Endothelial cell of umbilical vein (primary cell): Measurements from ENCODE around the gene HOXB2. TPM values are rescaled to one million over a fixed set of nuclear protein-coding genes. Genes with fewer than 3 reads are reported as not detected.

ENCODE experiments used
- BruUV-seq: library from RNA; stranded (reverse); fragments of 400-500 nt; replicated peaks from 2 replicates; lab custom pipeline; 2021; lab: Mats Ljungman, UMichigan
- CTCF ChIA-PET: fragments of 300-600, 350-600 bp; sonication (Branson Sonifier 250); formaldehyde crosslinking; loops from one replicate; lab custom pipeline; 2021; ENCODE audit warnings: antibody characterized with exemption, inconsistent platforms; lab: Charles Lee
- POLR2A ChIA-PET: fragments of 300-600, 350-600 bp; sonication (Branson Sonifier 250); formaldehyde crosslinking; loops from one replicate; lab custom pipeline; 2021; ENCODE audit warnings: antibody characterized with exemption, inconsistent platforms; lab: Charles Lee
- DNase-seq: peaks from one replicate; pipeline ENCODE4 v3.0.0-alpha.2; 2011; ENCODE audit warnings: low read depth, low spot score
- FAIRE-seq: peaks from 2 replicates; lab custom pipeline; 2011; peaks lifted over from hg19 to GRCh38; lab: Jason Lieb, UNC
- H2AFZ ChIP-seq: 2 replicates; pipeline ENCODE4 v1.6.0; 2012; ENCODE audit warnings: low read depth, low read length, control low read depth, inconsistent platforms
- H3K27ac ChIP-seq: 2 replicates; pipeline ENCODE4 v1.5.1; 2011; ENCODE audit warnings: low read depth, mild to moderate bottlenecking, control low read depth, low read length, moderate library complexity; ENCODE audit not compliant: insufficient read depth
- H3K27me3 ChIP-seq, 2 experiments: 2 replicates each; pipeline versions ENCODE4 v1.6.0 to v1.6.1; 2011; ENCODE audit warnings: low read length in 2 of 2, mixed read lengths in 1 of 2; ENCODE audit not compliant: control insufficient read depth in 2 of 2, insufficient read depth in 2 of 2
- H3K36me3 ChIP-seq, 2 experiments: 2 replicates in 1 of 2; 3 replicates in 1 of 2; pipeline ENCODE4 v1.5.1; 2011; ENCODE audit warnings: low read length in 2 of 2, mild to moderate bottlenecking in 1 of 2, moderate library complexity in 1 of 2; ENCODE audit not compliant: control insufficient read depth in 2 of 2, insufficient read depth in 2 of 2; ENCODE audit errors: extremely low read depth in 1 of 2
- H3K4me1 ChIP-seq: 3 replicates; pipeline ENCODE4 v1.5.1; 2011; ENCODE audit warnings: mild to moderate bottlenecking, low read length; ENCODE audit not compliant: control insufficient read depth, insufficient read depth; ENCODE audit errors: extremely low read depth
- H3K4me2 ChIP-seq: 2 replicates; pipeline ENCODE4 v1.6.1; 2011; ENCODE audit warnings: low read length, control low read depth, mixed read lengths; ENCODE audit not compliant: insufficient read depth
- H3K4me3 ChIP-seq, 3 experiments: fragments of 200-600 bp in 1 of 3; sonication (generic), shearing (Covaris generic) in 1 of 3; replicated peaks in 1 of 3; 2 replicates each; pipeline ENCODE4 v1.5.1; 2011 to 2016; ENCODE audit warnings: control low read depth in 3 of 3, low read length in 3 of 3, mild to moderate bottlenecking in 2 of 3, inconsistent platforms in 1 of 3, low read depth in 1 of 3, moderate library complexity in 1 of 3; ENCODE audit not compliant: insufficient read depth in 1 of 3
- H3K79me2 ChIP-seq: 2 replicates; pipeline ENCODE4 v1.6.0; 2012; ENCODE audit warnings: low read length, inconsistent platforms; ENCODE audit not compliant: control insufficient read depth, insufficient read depth
- H3K9ac ChIP-seq: replicated peaks from 2 replicates; pipeline ENCODE3; 2011; ENCODE audit warnings: low read length, control low read depth; ENCODE audit not compliant: insufficient read depth; ENCODE audit errors: extremely low read depth
- H3K9me1 ChIP-seq: replicated peaks from 3 replicates; pipeline ENCODE4 v1.6.0; 2011; ENCODE audit warnings: mild to moderate bottlenecking, low read length; ENCODE audit not compliant: control insufficient read depth, insufficient read depth; ENCODE audit errors: extremely low read depth
- H3K9me3 ChIP-seq: replicated peaks from 2 replicates; pipeline ENCODE4 v1.5.1; 2012; ENCODE audit warnings: low read length, inconsistent platforms; ENCODE audit not compliant: control insufficient read depth, insufficient read depth
- H4K20me1 ChIP-seq: replicated peaks from 2 replicates; pipeline ENCODE3; 2011; ENCODE audit warnings: mild to moderate bottlenecking, low read length; ENCODE audit not compliant: control insufficient read depth, insufficient read depth; ENCODE audit errors: extremely low read depth
- EZH2 ChIP-seq: IDR thresholded peaks from 2 replicates; pipeline ENCODE4 v1.6.1; 2012; ENCODE audit warnings: borderline replicate concordance, low read depth, mild to moderate bottlenecking, moderate library complexity, low read length, inconsistent platforms; ENCODE audit not compliant: severe bottlenecking
- FOS ChIP-seq: IDR thresholded peaks from 2 replicates; pipeline ENCODE4 v1.6.1; 2011; ENCODE audit warnings: mild to moderate bottlenecking, low read length, moderate library complexity, borderline replicate concordance; ENCODE audit not compliant: insufficient read depth
- GATA2 ChIP-seq: IDR thresholded peaks from 2 replicates; pipeline ENCODE4 v1.7.0; 2011; ENCODE audit warnings: low read depth, mild to moderate bottlenecking, moderate library complexity, mixed read lengths, low read length; ENCODE audit not compliant: insufficient read length, insufficient read depth
- JUN ChIP-seq: IDR thresholded peaks from 2 replicates; pipeline ENCODE4 v1.6.1; 2011; ENCODE audit warnings: borderline replicate concordance, low read depth; ENCODE audit not compliant: insufficient read length, insufficient read depth
- MYC ChIP-seq: IDR thresholded peaks from one replicate; pipeline ENCODE4 v1.6.1; 2011; ENCODE audit warnings: mild to moderate bottlenecking, low read depth, low read length
- POLR2A ChIP-seq: IDR thresholded peaks from 2 replicates; pipeline ENCODE4 v1.6.1; 2012; ENCODE audit warnings: low read depth, mild to moderate bottlenecking, control low read depth, low read length
- POLR2AphosphoS5 ChIP-seq: IDR thresholded peaks from 2 replicates; pipeline ENCODE4 v1.6.1; 2012; ENCODE audit warnings: low read depth, mild to moderate bottlenecking, control low read depth, low read length, moderate library complexity; ENCODE audit not compliant: insufficient read depth
- dilution Hi-C: fragments of 300-500 bp; cut with MboI; formaldehyde crosslinking; loops from one replicate; pipeline ENCODE4 v1.15.0; 2019; ENCODE audit warnings: low sequenced_read_pairs; ENCODE audit not compliant: extremely low pct_ligation_motif_present
- intact Hi-C: fragments of 100-400 bp; cut with micrococcal nuclease; formaldehyde crosslinking; loops from one replicate; pipeline ENCODE4 v1.10.0; 2022
- polyA plus RNA-seq, 4 experiments: library from polyadenylated mRNA; depleted of rRNA in 3 of 4; stranded (reverse) in 3 of 4; unstranded in 1 of 4; fragments of >200 nt; gene quantifications; 2 replicates each; pipeline versions ENCODE4 v1.2.1 to v1.2.3, GENCODE V29; 2011 to 2012; ENCODE audit warnings: missing spikeins in 1 of 4
- total RNA-seq: library from RNA; stranded (reverse); gene quantifications from 2 replicates; pipeline ENCODE4 v1.2.3, GENCODE V29; 2021
- TF ChIP-seq, protein P1 (sequence below): IDR thresholded peaks from 2 replicates; pipeline ENCODE4 v1.6.1; 2011; ENCODE audit not compliant: insufficient read depth, insufficient read length
- TF ChIP-seq, protein P2 (sequence below), 2 donors: IDR thresholded peaks; 1 replicate in 1 of 2; 2 replicates in 1 of 2; pipeline ENCODE4 v1.5.1; 2011; ENCODE audit warnings: low read length in 2 of 2, mild to moderate bottlenecking in 2 of 2, moderate library complexity in 2 of 2, control low read depth in 1 of 2, inconsistent platforms in 1 of 2, low read depth in 1 of 2; ENCODE audit not compliant: insufficient read depth in 1 of 2; ENCODE audit errors: extremely low read depth in 1 of 2

The HOXB2 gene
- total and polyA plus RNA-seq, 2 donors (not counting 3 experiments of a cell fraction or from before 2014, with no cell fraction given): 14.1 to 23.3 TPM

DNA sequence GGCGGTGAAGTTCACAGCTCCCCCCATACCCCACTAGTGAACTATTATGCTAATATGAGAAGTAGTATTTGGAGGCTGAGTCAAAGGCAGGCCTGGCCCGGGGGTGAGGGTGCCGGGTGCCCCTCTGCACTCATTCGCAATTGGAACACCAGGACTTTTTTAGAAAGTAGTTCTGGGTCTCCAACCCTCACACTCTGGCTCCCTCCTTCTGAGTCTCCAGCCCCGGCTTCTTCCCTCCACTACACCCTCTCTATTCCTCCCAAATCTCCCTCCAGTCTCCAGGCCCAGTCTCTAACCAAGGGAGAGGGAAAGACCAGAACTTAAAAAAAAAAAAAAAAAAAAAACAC, 11.3 kb upstream of the HOXB2 start:
- DNase-seq (no peak), FAIRE-seq (no peak)
- H3K27ac ChIP-seq: no peak overlapping the region
- H3K27me3 ChIP-seq: no peaks in the 10 kb centered on the region
- TF ChIP-seq FOS (no peak), JUN (no peak), MYC (no peak)
- dilution Hi-C loops (no loop called here), intact Hi-C loops (loop anchor here (2.0 kb wide), 1 partner anchor 15 kb away; no protein-coding TSS in a partner anchor)
- no peaks in the 10 kb centered on the region for H3K9me1 ChIP-seq
- ChIA-PET POLR2A (interaction anchor here (0.7 to 2.8 kb wide), 5 partner anchors 9 to 188 kb away, joined by 3 to 10 read pairs (median 4); no protein-coding TSS in a partner anchor), CTCF (interaction anchor here (1.0 to 3.7 kb wide), 12 partner anchors 9 to 220 kb away, joined by 3 to 23 read pairs (median 5); partner anchors contain the start of gene HOXB5)
- no TSS peak for BruUV-seq
- H3K4me3 ChIP-seq: peak overlapping the region in 1 of 3 experiments; percentile 31
- H3K9ac ChIP-seq: peak overlapping the region; percentile 32
- H3K4me2 ChIP-seq: peak overlapping the region; percentile 74
- H3K9me3 ChIP-seq: no peaks in the 10 kb centered on the region
- peaks cover 28% of the 10 kb centered on the region for H3K4me1 ChIP-seq
- H3K79me2 ChIP-seq: peaks cover 55% of the 10 kb centered on the region
- peaks cover 3 to 7% of the 10 kb centered on the region in 2 experiments for H3K36me3 ChIP-seq
- no peak overlapping the region for H2AFZ ChIP-seq
- no peaks in the 10 kb centered on the region for H4K20me1 ChIP-seq

DNA sequence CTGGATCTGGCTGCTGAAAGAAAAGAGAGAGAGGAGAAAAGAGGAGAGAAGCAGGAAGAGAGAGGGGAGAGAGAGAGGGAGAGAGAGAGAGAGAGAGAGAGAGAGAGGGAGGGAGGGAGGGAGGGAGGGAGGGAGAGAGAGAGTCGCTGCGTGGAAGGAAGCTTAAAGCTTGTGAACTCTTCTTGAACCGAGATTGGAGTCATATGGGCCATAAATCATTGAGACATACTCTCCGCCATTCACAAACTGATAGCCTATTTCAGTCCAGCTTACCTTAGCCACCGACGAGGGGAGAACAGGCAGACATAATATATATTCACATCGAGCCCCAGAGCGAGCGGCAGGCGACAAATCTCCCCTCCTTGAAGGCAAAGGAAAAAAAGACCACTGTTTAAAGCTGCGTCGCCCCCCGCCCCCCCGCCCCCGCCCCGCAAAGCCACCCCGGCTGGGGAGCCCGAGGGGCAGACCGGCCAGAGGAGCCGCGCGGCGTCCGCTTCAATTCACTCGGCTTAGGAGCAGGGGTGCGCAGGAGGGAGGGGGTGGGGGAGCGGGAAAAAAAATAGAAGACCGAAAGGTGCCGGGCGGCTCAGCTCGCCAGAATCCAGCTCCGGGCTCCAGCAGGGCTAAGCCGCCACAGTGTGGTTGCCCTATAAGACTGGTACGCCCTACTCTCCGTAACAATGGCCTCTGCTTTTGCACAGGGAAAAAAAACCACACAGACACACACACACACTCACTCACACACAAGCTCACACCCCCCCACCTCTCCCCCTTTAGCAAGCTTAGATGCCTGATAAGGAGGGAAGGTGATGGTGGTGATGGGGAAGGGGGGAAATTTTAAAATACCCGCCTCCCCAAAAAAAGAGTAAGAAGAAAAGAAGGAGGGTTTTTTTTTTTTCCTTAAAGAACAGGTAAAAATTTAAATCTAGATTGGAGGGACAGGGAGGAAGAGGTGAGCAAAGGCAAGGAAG, 10.6 kb upstream of the HOXB2 start:
- peaks cover 3 to 10% of the 10 kb centered on the region in 2 experiments for H3K36me3 ChIP-seq
- H3K27ac ChIP-seq: no peak overlapping the region
- peaks cover 28% of the 10 kb centered on the region for H3K4me1 ChIP-seq
- H4K20me1 ChIP-seq: no peaks in the 10 kb centered on the region
- H3K9me3 ChIP-seq: no peaks in the 10 kb centered on the region
- ChIA-PET POLR2A (interaction anchor here (0.8 to 2.8 kb wide), 5 partner anchors 8 to 27 kb away, joined by 3 to 10 read pairs (median 4); no protein-coding TSS in a partner anchor), CTCF (interaction anchor here (0.9 to 3.7 kb wide), 14 partner anchors 8 to 340 kb away, joined by 3 to 23 read pairs (median 4); partner anchors contain the start of gene HOXB5)
- peak overlapping the region; percentile 32 for H3K9ac ChIP-seq
- intact Hi-C loops (loop anchor here (2.0 kb wide), 1 partner anchor 15 kb away; no protein-coding TSS in a partner anchor), dilution Hi-C loops (no loop called here)
- DNase-seq (peak; percentile 89), FAIRE-seq (peak; percentile 95)
- BruUV-seq: no TSS peak
- H3K4me3 ChIP-seq: peak overlapping the region; percentile 13 to 31 (median 14)
- no peaks in the 10 kb centered on the region for H3K27me3 ChIP-seq
- TF ChIP-seq, protein P1, sequence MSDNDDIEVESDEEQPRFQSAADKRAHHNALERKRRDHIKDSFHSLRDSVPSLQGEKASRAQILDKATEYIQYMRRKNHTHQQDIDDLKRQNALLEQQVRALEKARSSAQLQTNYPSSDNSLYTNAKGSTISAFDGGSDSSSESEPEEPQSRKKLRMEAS: no peak
- TF ChIP-seq POLR2A (no peak), FOS (no peak), JUN (no peak), GATA2 (no peak), MYC (no peak), EZH2 (no peak), POLR2AphosphoS5 (no peak)
- TF ChIP-seq, protein P2, sequence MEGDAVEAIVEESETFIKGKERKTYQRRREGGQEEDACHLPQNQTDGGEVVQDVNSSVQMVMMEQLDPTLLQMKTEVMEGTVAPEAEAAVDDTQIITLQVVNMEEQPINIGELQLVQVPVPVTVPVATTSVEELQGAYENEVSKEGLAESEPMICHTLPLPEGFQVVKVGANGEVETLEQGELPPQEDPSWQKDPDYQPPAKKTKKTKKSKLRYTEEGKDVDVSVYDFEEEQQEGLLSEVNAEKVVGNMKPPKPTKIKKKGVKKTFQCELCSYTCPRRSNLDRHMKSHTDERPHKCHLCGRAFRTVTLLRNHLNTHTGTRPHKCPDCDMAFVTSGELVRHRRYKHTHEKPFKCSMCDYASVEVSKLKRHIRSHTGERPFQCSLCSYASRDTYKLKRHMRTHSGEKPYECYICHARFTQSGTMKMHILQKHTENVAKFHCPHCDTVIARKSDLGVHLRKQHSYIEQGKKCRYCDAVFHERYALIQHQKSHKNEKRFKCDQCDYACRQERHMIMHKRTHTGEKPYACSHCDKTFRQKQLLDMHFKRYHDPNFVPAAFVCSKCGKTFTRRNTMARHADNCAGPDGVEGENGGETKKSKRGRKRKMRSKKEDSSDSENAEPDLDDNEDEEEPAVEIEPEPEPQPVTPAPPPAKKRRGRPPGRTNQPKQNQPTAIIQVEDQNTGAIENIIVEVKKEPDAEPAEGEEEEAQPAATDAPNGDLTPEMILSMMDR (IDR thresholded peaks at IDR 0.05; ENCODE audit: extremely low read depth in 1 of 2, insufficient read depth in 1 of 2, low read depth in 1 of 2, low read length in 2 of 2): no peak
- H2AFZ ChIP-seq: no peak overlapping the region
- peaks cover 54% of the 10 kb centered on the region for H3K79me2 ChIP-seq
- peak overlapping the region; percentile 74 for H3K4me2 ChIP-seq
- no peaks in the 10 kb centered on the region for H3K9me1 ChIP-seq
